ENCODE data around the gene ANKRD6.

The ANKRD6 gene

GRCh38 chr6:89500611-89501010 lies 67.7 kb downstream of the ANKRD6 start:
- TF ChIP-seq GATA3 (IDR thresholded peaks at IDR 0.05; ENCODE audit: low read depth, low read length): no peak
- no peak for TF ChIP-seq GATA2 (IDR thresholded peaks at IDR 0.05; ENCODE audit: low read depth, low read length)

- TF ChIP-seq GATA2 (IDR thresholded peaks at IDR 0.05; ENCODE audit: low read depth, low read length): no peak
- TF ChIP-seq GATA3 (IDR thresholded peaks at IDR 0.05; ENCODE audit: low read depth, low read length): no peak
These were observed 68.3 kb downstream of the ANKRD6 start for GRCh38 chr6:89501222-89501621.

- TF ChIP-seq GATA2 (IDR thresholded peaks at IDR 0.05; ENCODE audit: low read depth, low read length) (no peak), GATA3 (IDR thresholded peaks at IDR 0.05; ENCODE audit: low read depth, low read length) (no peak)
These were observed 68.8 kb downstream of the ANKRD6 start for GRCh38 chr6:89501753-89502152.

GRCh38 chr6:89503641-89504040 lies 70.7 kb downstream of the ANKRD6 start:
- no peak for TF ChIP-seq GATA3 (IDR thresholded peaks at IDR 0.05; ENCODE audit: low read depth, low read length)
- TF ChIP-seq GATA2 (IDR thresholded peaks at IDR 0.05; ENCODE audit: low read depth, low read length): no peak

GRCh38 chr6:89505847-89506246 lies 72.9 kb downstream of the ANKRD6 start:
- no peak for TF ChIP-seq GATA3 (IDR thresholded peaks at IDR 0.05; ENCODE audit: low read depth, low read length)
- no peak for TF ChIP-seq GATA2 (IDR thresholded peaks at IDR 0.05; ENCODE audit: low read depth, low read length)

GRCh38 chr6:89506716-89507617 lies 74.0 kb downstream of the ANKRD6 start:
- TF ChIP-seq GATA2 (IDR thresholded peaks at IDR 0.05; ENCODE audit: low read depth, low read length): no peak
- TF ChIP-seq GATA3 (IDR thresholded peaks at IDR 0.05; ENCODE audit: low read depth, low read length): no peak

GRCh38 chr6:89508755-89509563 lies 76.0 kb downstream of the ANKRD6 start:
- TF ChIP-seq GATA3 (IDR thresholded peaks at IDR 0.05; ENCODE audit: low read depth, low read length) (no peak), GATA2 (IDR thresholded peaks at IDR 0.05; ENCODE audit: low read depth, low read length) (no peak)

- TF ChIP-seq GATA3 (IDR thresholded peaks at IDR 0.05; ENCODE audit: low read depth, low read length): no peak
- TF ChIP-seq GATA2 (IDR thresholded peaks at IDR 0.05; ENCODE audit: low read depth, low read length): no peak
These were observed 76.9 kb downstream of the ANKRD6 start for GRCh38 chr6:89509777-89510281.

- TF ChIP-seq GATA3 (IDR thresholded peaks at IDR 0.05; ENCODE audit: low read depth, low read length) (no peak), GATA2 (IDR thresholded peaks at IDR 0.05; ENCODE audit: low read depth, low read length) (no peak)
These were observed 77.4 kb downstream of the ANKRD6 start for GRCh38 chr6:89510393-89510792.

- TF ChIP-seq GATA3 (IDR thresholded peaks at IDR 0.05; ENCODE audit: low read depth, low read length): no peak
- no peak for TF ChIP-seq GATA2 (IDR thresholded peaks at IDR 0.05; ENCODE audit: low read depth, low read length)
These were observed 85.6 kb downstream of the ANKRD6 start for GRCh38 chr6:89518352-89519055.

GRCh38 chr6:89520736-89521135 lies 87.8 kb downstream of the ANKRD6 start:
- TF ChIP-seq GATA2 (IDR thresholded peaks at IDR 0.05; ENCODE audit: low read depth, low read length): no peak
- no peak for TF ChIP-seq GATA3 (IDR thresholded peaks at IDR 0.05; ENCODE audit: low read depth, low read length)

- TF ChIP-seq GATA3 (IDR thresholded peaks at IDR 0.05; ENCODE audit: low read depth, low read length) (no peak), GATA2 (IDR thresholded peaks at IDR 0.05; ENCODE audit: low read depth, low read length) (no peak)
These were observed 89.8 kb downstream of the ANKRD6 start for GRCh38 chr6:89522778-89523177.

GRCh38 chr6:89525786-89526562 lies 93.0 kb downstream of the ANKRD6 start:
- no peak for TF ChIP-seq GATA3 (IDR thresholded peaks at IDR 0.05; ENCODE audit: low read depth, low read length)

Data from SH-SY5Y (cell line).